NB4 (cell line): ENCODE measurements around the gene SERPINB8.
"Not testable (repeated sequence)": the region's sequence is repeated elsewhere in the genome, so short reads cannot be mapped to it uniquely, and the experiment has no call there.

Experiments
- DNase-seq: peaks from one replicate; pipeline ENCODE4 v3.0.0; 2010; ENCODE audit warnings: low read depth
- H3K4me3 ChIP-seq: one replicate; pipeline ENCODE4 v1.5.1; 2011; ENCODE audit warnings: mild to moderate bottlenecking, low read depth, low read length, moderate library complexity
- CTCF ChIP-seq: IDR thresholded peaks from one replicate; pipeline ENCODE4 v1.5.1; 2012; ENCODE audit warnings: low read depth, low read length
- MAX ChIP-seq: IDR thresholded peaks from 2 replicates; pipeline ENCODE4 v1.6.1; 2011; ENCODE audit warnings: low read depth, low read length
- MYC ChIP-seq: IDR thresholded peaks from 2 replicates; pipeline ENCODE4 v1.6.1; 2011; ENCODE audit warnings: low read depth, low read length
- POLR2A ChIP-seq: IDR thresholded peaks from 2 replicates; pipeline ENCODE4 v1.6.1; 2011; ENCODE audit warnings: mild to moderate bottlenecking; ENCODE audit not compliant: insufficient read length; ENCODE audit errors: extremely low read depth

SERPINB8 gene

GRCh38 chr18:63936156-63936931, 33.5 kb upstream of the SERPINB8 start:
- DNase-seq = peak; percentile 90
- peak overlapping the region; percentile 53 for H3K4me3 ChIP-seq
- peak; percentile 67 for TF ChIP-seq CTCF
- TF ChIP-seq MAX = peak; percentile 29; the same call in 1 of the 2 replicates
- no peak for TF ChIP-seq POLR2A
- peak; percentile 50; the same call in 1 of the 2 replicates for TF ChIP-seq MYC

- TF ChIP-seq CTCF = no peak
- no peak for TF ChIP-seq MYC
- TF ChIP-seq MAX = no peak
- no peak for TF ChIP-seq POLR2A
- DNase-seq = no peak
- no peak overlapping the region for H3K4me3 ChIP-seq
Observed at GRCh38 chr18:63936932-63937393, 32.9 kb upstream of the SERPINB8 start.

- H3K4me3 ChIP-seq = no peak overlapping the region
- TF ChIP-seq CTCF (no peak), MYC (no peak)
- DNase-seq = no peak
Observed at GRCh38 chr18:63940008-63940407, 29.9 kb upstream of the SERPINB8 start.

- not testable (repeated sequence) for DNase-seq, H3K4me3 ChIP-seq
Observed at GRCh38 chr18:63940543-63941050, 29.3 kb upstream of the SERPINB8 start.

- no peak for DNase-seq
- H3K4me3 ChIP-seq = no peak overlapping the region
- TF ChIP-seq POLR2A (no peak), MYC (no peak), MAX (no peak), CTCF (no peak)
Observed at GRCh38 chr18:63947051-63947790, 22.7 kb upstream of the SERPINB8 start.

- TF ChIP-seq MYC (no peak), CTCF (no peak)
- no peak within 1 kb of the TSS for H3K4me3 ChIP-seq
- DNase-seq = no peak
Observed at GRCh38 chr18:63949068-63949737, 20.7 kb upstream of the SERPINB8 start, which contains the start of gene HMSD. TSS of gene HMSD (plus strand) at chr18:63949301. CDS start at chr18:63953456, 4,155 bp downstream.
